Measurements from ENCODE around the gene OR8J3. TPM values are rescaled to one million over a fixed set of nuclear protein-coding genes. Genes with fewer than 3 reads are reported as not detected.

OR8J3 gene
- total and polyA plus RNA-seq, 2 of the 8 experiments (the other 6 are each of a cell fraction or from before 2014, with no cell fraction given) = not detected

DNA sequence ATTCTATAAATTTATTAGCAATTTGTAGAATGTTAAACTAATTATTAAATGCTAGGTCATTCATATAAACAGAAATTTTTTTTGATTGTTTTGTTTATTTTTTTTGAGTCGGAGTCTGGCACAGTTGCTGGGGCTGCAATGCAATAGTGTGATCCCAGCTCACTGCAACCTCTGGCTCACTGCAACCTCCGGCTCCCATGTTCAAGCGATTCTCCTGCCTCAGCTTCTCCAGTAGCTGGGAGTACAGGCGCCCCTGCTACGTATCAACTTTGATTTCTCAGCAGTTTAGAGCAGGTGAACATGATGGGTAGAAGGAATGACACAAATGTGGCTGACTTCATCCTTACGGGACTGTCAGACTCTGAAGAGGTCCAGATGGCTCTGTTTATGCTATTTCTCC is 17.9 kb downstream of the OR8J3 start, which contains the start of gene OR8H3:
Gene OR8H3 (plus strand): TSS at position 301 of the 400 bp plus-strand sequence. CDS start 0 bp downstream, at position 301.
- Histone ChIP-seq H3K27ac (ENCODE audit: low read depth, low read length) (no peak within 1 kb of the TSS), H4K8ac (ENCODE audit: extremely low read depth, insufficient read depth, low read length) (no peak within 1 kb of the TSS), H2BK12ac (ENCODE audit: low read depth, low read length) (no peak within 1 kb of the TSS), H3K79me2 (ENCODE audit: control insufficient read depth in 1 of 2, insufficient read depth in 2 of 2, low read length in 2 of 2) (no peaks in the 10 kb centered on the region), H4K91ac (replicated peaks; ENCODE audit: insufficient read length, low read length) (no peak within 1 kb of the TSS), H3K4me2 (ENCODE audit: insufficient read depth in 1 of 2, low read depth in 2 of 2, low read length in 2 of 2) (no peak within 1 kb of the TSS), H4K20me1 (replicated peaks in 1 of 2; ENCODE audit: control insufficient read depth in 1 of 2, insufficient read depth in 2 of 2, low read length in 2 of 2) (no peaks in the 10 kb centered on the region), H3K27me3 (replicated peaks in 1 of 4; ENCODE audit: control insufficient read depth in 3 of 4, extremely low read depth in 1 of 4, insufficient read depth in 3 of 4, low read length in 3 of 4) (no peaks in the 10 kb centered on the region), H2BK20ac (ENCODE audit: low read length) (no peak within 1 kb of the TSS), H3K18ac (ENCODE audit: extremely low read depth, low read length) (no peak within 1 kb of the TSS), H2AFZ (ENCODE audit: low read length) (no peak within 1 kb of the TSS), H3K14ac (ENCODE audit: insufficient read length) (no peak within 1 kb of the TSS), H2AK5ac (ENCODE audit: low read depth, low read length) (no peak within 1 kb of the TSS), H3K56ac (replicated peaks; ENCODE audit: insufficient read length, low read depth, low read length) (no peak within 1 kb of the TSS), H3K79me1 (ENCODE audit: low read depth, low read length) (no peaks in the 10 kb centered on the region), H2BK15ac (ENCODE audit: low read length) (no peak within 1 kb of the TSS), H2BK5ac (ENCODE audit: low read depth, low read length) (no peak within 1 kb of the TSS), H3K23me2 (ENCODE audit: low read depth, low read length) (no peaks in the 10 kb centered on the region), H3K4ac (replicated peaks; ENCODE audit: insufficient read length, low read depth, low read length) (no peak within 1 kb of the TSS), H3K4me1 (replicated peaks in 1 of 4; ENCODE audit: control insufficient read depth in 3 of 4, insufficient read depth in 4 of 4, low read length in 3 of 4) (no peaks in the 10 kb centered on the region), H3K9ac (replicated peaks in 1 of 4; ENCODE audit: extremely low read depth in 1 of 4, low read depth in 3 of 4, low read length in 3 of 4) (no peak within 1 kb of the TSS), H3K9me3 (ENCODE audit: insufficient read depth in 2 of 2, low read depth in 1 of 2, low read length in 1 of 2) (no peaks in the 10 kb centered on the region), H3K36me3 (ENCODE audit: control insufficient read depth in 2 of 4, insufficient read depth in 4 of 4, low read length in 3 of 4) (no peaks in the 10 kb centered on the region), H3K23ac (ENCODE audit: insufficient read length) (no peak within 1 kb of the TSS), H2BK120ac (replicated peaks; ENCODE audit: low read depth, low read length) (no peak within 1 kb of the TSS), H3K4me3 (ENCODE audit: extremely low read depth in 1 of 4, insufficient read depth in 2 of 4, low read depth in 3 of 4, low read length in 4 of 4) (no peak within 1 kb of the TSS), H4K5ac (ENCODE audit: insufficient read length, low read depth, low read length) (no peak within 1 kb of the TSS)
- ChIA-PET CTCF (ENCODE audit: partially characterized antibody) (no interaction called here), POLR2A (ENCODE audit: partially characterized antibody) (no interaction called here)
- DNase-seq (ENCODE audit: low read depth in 1 of 2, low spot score in 2 of 2) = no peak
- TF ChIP-seq SP4 (IDR thresholded peaks at IDR 0.05; ENCODE audit: low read length) (no peak), MAFK (IDR thresholded peaks at IDR 0.05; ENCODE audit: low read depth, low read length) (no peak), SIX5 (IDR thresholded peaks at IDR 0.05; ENCODE audit: low read depth, low read length) (no peak), TCF12 (IDR thresholded peaks at IDR 0.05; ENCODE audit: low read depth, low read length) (no peak), KDM5A (IDR thresholded peaks at IDR 0.05; ENCODE audit: low read length) (no peak), ZNF274 (IDR thresholded peaks at IDR 0.05; ENCODE audit: borderline replicate concordance, extremely low read depth, low read length) (no peak), ASH2L (IDR thresholded peaks at IDR 0.05; ENCODE audit: low read length) (no peak), POLR2AphosphoS5 (IDR thresholded peaks at IDR 0.05; ENCODE audit: low read depth, low read length) (no peak), CHD1 (IDR thresholded peaks at IDR 0.05; ENCODE audit: low read depth, low read length) (no peak), EP300 (IDR thresholded peaks at IDR 0.05; ENCODE audit: borderline replicate concordance in 1 of 2, low read depth in 2 of 2, low read length in 2 of 2) (no peak), GTF2F1 (IDR thresholded peaks at IDR 0.05; ENCODE audit: borderline replicate concordance, low read depth, low read length) (no peak)
- no peak for FAIRE-seq
- 93% methylated on average over 6 of the region's 6 CpGs; no CpG with 5 or more reads in 1 of the 2 experiments for WGBS, 2 experiments (ENCODE audit: extremely low coverage in 1 of 2, insufficient coverage in 1 of 2, insufficient read length in 1 of 2, insufficient replicate concordance in 2 of 2, low coverage in 1 of 2, low lambda C conversion rate in 2 of 2, missing lambda C conversion rate in 1 of 2)
